Gastroesophageal sphincter (tissue), 4 donors: ENCODE measurements around the gene SIAH3. TPM values are rescaled to one million over a fixed set of nuclear protein-coding genes. Genes with fewer than 3 reads are reported as not detected.

Source experiments
- ATAC-seq: fragments of 150-250 bp; one replicate; pipeline ENCODE4 v1.9.1; 2016; ENCODE audit warnings: mild to moderate bottlenecking, moderate library complexity
- H3K27ac ChIP-seq, 4 donors: fragments of 200-600 bp; sonication (generic) in 3 of 4; 1 replicate in 3 of 4; 2 replicates in 1 of 4; pipeline ENCODE4 v1.5.1; 2016 to 2019
- H3K27me3 ChIP-seq: fragments of 200-600 bp; sonication (generic); one replicate; pipeline ENCODE4 v1.5.1; 2019
- H3K36me3 ChIP-seq, 2 donors: fragments of 200-600 bp; sonication (generic); one replicate each; pipeline ENCODE4 v1.5.1; 2019; ENCODE audit warnings: control low read depth in 1 of 2
- H3K4me1 ChIP-seq, 3 donors: fragments of 200-600 bp; sonication (generic); 1 replicate in 2 of 3; 2 replicates in 1 of 3; pipeline ENCODE4 v1.5.1; 2016 to 2019; ENCODE audit warnings: control low read depth in 2 of 3
- H3K4me3 ChIP-seq, 2 donors: fragments of 200-600 bp; sonication (generic); one replicate each; pipeline ENCODE4 v1.5.1; 2019; ENCODE audit warnings: mild to moderate bottlenecking in 1 of 2, moderate library complexity in 1 of 2
- H3K9me3 ChIP-seq, 3 donors: fragments of 200-600 bp; sonication (generic); one replicate each; pipeline ENCODE4 v1.5.1; 2017 to 2019; ENCODE audit warnings: control low read depth in 2 of 3
- CTCF ChIP-seq, 4 experiments: fragments of 200-600 bp in 2 of 4; fragments of 450-650 bp in 2 of 4; sonication (generic) in 1 of 4; IDR thresholded peaks; one replicate each; pipeline ENCODE4 v1.5.1; 2017 to 2019; ENCODE audit warnings: antibody characterized with exemption in 4 of 4, mild to moderate bottlenecking in 2 of 4, moderate library complexity in 2 of 4
- EP300 ChIP-seq: sonication (generic); formaldehyde crosslinking; IDR thresholded peaks from one replicate; pipeline ENCODE4 v1.6.1; 2017; ENCODE audit warnings: antibody characterized with exemption, mild to moderate bottlenecking
- POLR2A ChIP-seq, 2 donors: fragments of 450-650 bp; IDR thresholded peaks; one replicate each; pipeline ENCODE4 v1.6.1; 2017; ENCODE audit warnings: antibody characterized with exemption in 2 of 2, mild to moderate bottlenecking in 2 of 2, moderate library complexity in 1 of 2
- POLR2AphosphoS5 ChIP-seq: sonication (generic); formaldehyde crosslinking; IDR thresholded peaks from one replicate; pipeline ENCODE4 v1.6.1; 2017; ENCODE audit warnings: antibody characterized with exemption
- WGBS, 2 donors: methylation state at CpG; one replicate each; pipeline ENCODE4 v1.1.5; 2018; ENCODE audit warnings: low coverage in 1 of 2; 5-methylcytosine and 5-hydroxymethylcytosine counted together
- total RNA-seq, 4 donors: library from RNA; depleted of rRNA; stranded (reverse); fragments of >200 nt; gene quantifications; one replicate each; pipeline ENCODE4 v1.1.0, GENCODE V29; 2016

The SIAH3 gene
- total RNA-seq, 4 donors from 2014 or later: not detected

GRCh38 chr13:45881353-45881752, 29.8 kb upstream of the SIAH3 start:
- WGBS, 2 donors: 65 to 87% methylated on average over 2 of the region's 2 CpGs
- no peak for ATAC-seq

GRCh38 chr13:45880242-45880641, 28.7 kb upstream of the SIAH3 start:
- WGBS, 2 donors: 76 to 91% methylated on average over 2 of the region's 2 CpGs
- H3K27ac ChIP-seq: no peak overlapping the region
- no peaks in the 10 kb centered on the region for H3K9me3 ChIP-seq
- H3K4me1 ChIP-seq: no peaks in the 10 kb centered on the region
- TF ChIP-seq POLR2AphosphoS5 (no peak), EP300 (no peak), CTCF (IDR thresholded peaks at IDR 0.05) (no peak)
- H3K36me3 ChIP-seq: no peaks in the 10 kb centered on the region
- H3K27me3 ChIP-seq: no peaks in the 10 kb centered on the region
- no peak overlapping the region for H3K4me3 ChIP-seq
- ATAC-seq: no peak

More at GRCh38 chr13:45881353-45881752, 29.8 kb upstream of the SIAH3 start:
- no peak overlapping the region for H3K4me3 ChIP-seq
- H3K27ac ChIP-seq: no peak overlapping the region
- H3K27me3 ChIP-seq: no peaks in the 10 kb centered on the region
- H3K4me1 ChIP-seq: no peaks in the 10 kb centered on the region
- no peaks in the 10 kb centered on the region for H3K9me3 ChIP-seq
- TF ChIP-seq CTCF (IDR thresholded peaks at IDR 0.05): no peak
- H3K36me3 ChIP-seq: no peaks in the 10 kb centered on the region

- no peak for ATAC-seq
- H3K4me3 ChIP-seq: no peak overlapping the region
- no peaks in the 10 kb centered on the region for H3K36me3 ChIP-seq
- no peaks in the 10 kb centered on the region for H3K4me1 ChIP-seq
- TF ChIP-seq POLR2A (IDR thresholded peaks at IDR 0.05) (no peak), CTCF (IDR thresholded peaks at IDR 0.05) (peak in 1 of 4 experiments; percentile 23)
- WGBS, 2 donors: 23% methylated on average over 5 of the region's 5 CpGs; no CpG with 5 or more reads in 1 of the 2 donors
- no peaks in the 10 kb centered on the region for H3K27me3 ChIP-seq
- H3K27ac ChIP-seq: no peak overlapping the region
- no peaks in the 10 kb centered on the region for H3K9me3 ChIP-seq
These were observed 28.1 kb upstream of the SIAH3 start for GRCh38 chr13:45879666-45880065.

DNA sequence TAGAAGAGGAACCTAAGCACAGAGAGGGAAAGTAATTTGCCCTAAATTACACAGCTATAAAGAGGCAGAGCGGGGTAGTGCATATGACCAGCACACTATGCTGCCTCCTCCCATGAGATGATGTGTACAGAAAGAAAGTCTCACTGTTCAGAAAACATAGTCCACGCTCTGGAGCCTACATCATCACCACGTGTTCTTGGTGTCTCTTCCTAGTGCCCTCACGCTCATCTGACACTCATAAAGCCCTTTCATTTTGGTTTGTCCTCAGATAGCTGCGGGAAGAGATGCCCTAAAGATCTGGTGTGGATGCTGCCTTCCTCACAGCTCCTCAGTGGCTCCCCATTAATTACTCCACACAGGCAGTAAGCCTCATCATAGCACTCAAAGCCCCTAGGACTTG, 27.4 kb upstream of the SIAH3 start:
- Histone ChIP-seq H3K27ac (no peak overlapping the region), H3K4me3 (no peak overlapping the region), H3K27me3 (no peaks in the 10 kb centered on the region), H3K36me3 (no peaks in the 10 kb centered on the region), H3K4me1 (no peaks in the 10 kb centered on the region), H3K9me3 (no peaks in the 10 kb centered on the region)
- TF ChIP-seq EP300 (no peak), POLR2AphosphoS5 (no peak), POLR2A (IDR thresholded peaks at IDR 0.05) (no peak), CTCF (IDR thresholded peaks at IDR 0.05) (no peak)
- 77 to 86% methylated on average over 4 of the region's 5 CpGs for WGBS, 2 donors
- ATAC-seq: no peak

DNA sequence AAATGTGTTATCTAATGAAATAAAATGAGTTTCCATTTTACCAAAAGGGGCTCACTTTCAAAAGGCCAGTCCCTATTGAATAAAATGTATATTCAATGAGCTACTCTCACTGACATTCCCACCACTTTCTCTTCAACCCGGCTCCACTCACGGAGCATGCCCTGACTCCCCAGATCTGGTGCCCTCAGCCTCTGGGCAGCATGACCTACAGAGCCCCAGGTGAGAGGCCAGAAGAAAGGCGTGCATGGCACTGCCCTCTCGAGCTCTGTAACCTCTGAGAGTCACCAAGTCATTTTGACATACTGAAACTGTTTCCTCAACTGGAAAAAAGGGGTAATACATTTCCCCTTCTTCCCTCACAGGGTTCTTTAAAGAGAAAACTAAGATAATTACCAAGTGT, 25.2 kb upstream of the SIAH3 start:
- no peaks in the 10 kb centered on the region for H3K9me3 ChIP-seq
- no peaks in the 10 kb centered on the region for H3K4me1 ChIP-seq
- TF ChIP-seq EP300 (no peak), POLR2A (IDR thresholded peaks at IDR 0.05) (no peak), POLR2AphosphoS5 (no peak), CTCF (IDR thresholded peaks at IDR 0.05) (no peak)
- H3K27ac ChIP-seq: no peak overlapping the region
- WGBS, 2 donors: 60 to 87% methylated on average over 1 to 3 of the region's 4 CpGs
- H3K27me3 ChIP-seq: no peaks in the 10 kb centered on the region
- H3K36me3 ChIP-seq: no peaks in the 10 kb centered on the region
- no peak for ATAC-seq
- H3K4me3 ChIP-seq: no peak overlapping the region
